ENCODE results near the gene HDAC11. TPM values are rescaled to one million over a fixed set of nuclear protein-coding genes. Genes with fewer than 3 reads are reported as not detected.

Gene HDAC11
- total and polyA plus RNA-seq, 2 of the 13 experiments (the other 11 are each of a cell fraction or from before 2014, with no cell fraction given), result 13.7 to 33.1 TPM

GRCh38 chr3:13513051-13513912 is 33.2 kb downstream of the HDAC11 start:
- in situ Hi-C loops (cut with HindIII; ENCODE audit: extremely low pct_ligation_motif_present, low pct_unique_long_range_greater_than_20kb) (no loop called here), intact Hi-C loops (cut with micrococcal nuclease; ENCODE audit: unreplicated experiment) (no loop called here)
- Histone ChIP-seq H3K4me3 (replicated peaks in 1 of 3; ENCODE audit: insufficient read depth in 1 of 3, low read depth in 2 of 3, low read length in 3 of 3) (no peak overlapping the region), H3K27me3 (ENCODE audit: control insufficient read depth in 1 of 2, insufficient read depth in 2 of 2, low read length in 2 of 2) (peaks cover 12 to 75% of the 10 kb centered on the region in 2 experiments), H3K9me3 (ENCODE audit: low read length) (no peaks in the 10 kb centered on the region), H3K79me2 (ENCODE audit: insufficient read depth, low read length) (no peaks in the 10 kb centered on the region), H2AFZ (ENCODE audit: low read length) (no peak overlapping the region), H3K27ac (ENCODE audit: extremely low read length, insufficient read depth, low read length) (no peak overlapping the region), H3K36me3 (replicated peaks in 1 of 2; ENCODE audit: control insufficient read depth in 1 of 2, insufficient read depth in 2 of 2, low read length in 2 of 2) (no peaks in the 10 kb centered on the region), H3K4me1 (ENCODE audit: insufficient read depth, low read length) (peaks cover 10% of the 10 kb centered on the region), H3K9ac (ENCODE audit: insufficient read depth, low read depth, low read length) (no peak overlapping the region), H3K4me2 (ENCODE audit: low read depth, low read length) (no peak overlapping the region), H4K20me1 (ENCODE audit: insufficient read depth, low read length) (no peaks in the 10 kb centered on the region)
- 42% methylated on average over 18 of the region's 20 CpGs for WGBS (ENCODE audit: low lambda C conversion rate)
- POLR2A ChIA-PET, result no interaction called here
- no peak for ATAC-seq
- no peak for TF ChIP-seq REL (CRISPR knock-in tag; conservative IDR thresholded peaks at IDR 0.05)
- TF ChIP-seq ZNF496 (CRISPR knock-in tag; IDR thresholded peaks at IDR 0.05; ENCODE audit: insufficient replicate concordance), result no peak
- TF ChIP-seq LRRFIP1 (CRISPR knock-in tag; conservative IDR thresholded peaks at IDR 0.05), result no peak
- TF ChIP-seq ASH2L (IDR thresholded peaks at IDR 0.05; ENCODE audit: insufficient read length, low read depth, low read length), result no peak
- TF ChIP-seq RAD51 (IDR thresholded peaks at IDR 0.05; ENCODE audit: borderline replicate concordance), result peak; percentile 17; the same call in 1 of the 2 replicates
- no peak for TF ChIP-seq SNAPC5 (CRISPR knock-in tag; IDR thresholded peaks at IDR 0.05; ENCODE audit: borderline replicate concordance)
- no TSS peak for BruUV-seq (replicated peaks)
- FAIRE-seq, result no peak
- CTCF ChIA-PET (ENCODE audit: low intra/inter-chr PET ratio, low total read pairs), result no interaction called here
- no peak for DNase-seq (ENCODE audit: low spot score)

All from HepG2 (cell line).